Measurements from ENCODE around the gene ZDHHC6.
A peak's percentile ranks its signal among the peaks of the same experiment; 100 is the strongest.
"Not testable (repeated sequence)": the region's sequence is repeated elsewhere in the genome, so short reads cannot be mapped to it uniquely, and the experiment has no call there.

Gene ZDHHC6

GRCh38 chr10:112446855-112447619 lies at the start of gene ZDHHC6, which contains the start of gene VTI1A:
Gene ZDHHC6 (minus strand): TSS chr10:112446914. CDS start chr10:112445436, 1,478 bp downstream.
Gene VTI1A (plus strand): TSS chr10:112447215. CDS start chr10:112447374, 159 bp downstream.
- Mint-ChIP-seq H3K27ac (peak within 1 kb of the TSS; percentile 91), H3K4me3 (peak within 1 kb of the TSS; percentile 85), H3K4me1 (peaks cover 46% of the 10 kb centered on the region), H3K9me3 (no peaks in the 10 kb centered on the region), H3K27me3 (no peaks in the 10 kb centered on the region), H3K36me3 (peaks cover 32% of the 10 kb centered on the region)
- CTCF ChIA-PET = interaction anchor here (1.7 kb wide), 1 partner anchor 10 kb away, joined by 4 read pairs; no protein-coding TSS in a partner anchor
- peak; percentile 89 for DNase-seq

GRCh38 chr10:112492736-112493135 lies 46.0 kb upstream of the ZDHHC6 start:
- no peaks in the 10 kb centered on the region for H3K36me3 Mint-ChIP-seq
- no peak overlapping the region for H3K27ac Mint-ChIP-seq
- H3K9me3 Mint-ChIP-seq = no peaks in the 10 kb centered on the region
- H3K4me1 Mint-ChIP-seq = no peaks in the 10 kb centered on the region
- no peak for DNase-seq
- no peak overlapping the region for H3K4me3 Mint-ChIP-seq
- CTCF ChIA-PET = interaction anchor here (1.5 kb wide), 1 partner anchor 57 kb away, joined by 3 read pairs; no protein-coding TSS in a partner anchor
- H3K27me3 Mint-ChIP-seq = no peaks in the 10 kb centered on the region

- H3K4me3 Mint-ChIP-seq = no peak overlapping the region
- DNase-seq = no peak
- no peaks in the 10 kb centered on the region for H3K27me3 Mint-ChIP-seq
- H3K27ac Mint-ChIP-seq = no peak overlapping the region
- no peaks in the 10 kb centered on the region for H3K36me3 Mint-ChIP-seq
- H3K4me1 Mint-ChIP-seq = no peaks in the 10 kb centered on the region
- no peaks in the 10 kb centered on the region for H3K9me3 Mint-ChIP-seq
- CTCF ChIA-PET = interaction anchor here (1.0 to 1.5 kb wide), 2 partner anchors 19 to 55 kb away, joined by 3 read pairs; no protein-coding TSS in a partner anchor
These were observed 44.4 kb upstream of the ZDHHC6 start for GRCh38 chr10:112491144-112491543.

GRCh38 chr10:112490545-112490944 lies 43.8 kb upstream of the ZDHHC6 start:
- CTCF ChIA-PET = interaction anchor here (1.0 kb wide), 1 partner anchor 19 kb away, joined by 3 read pairs; no protein-coding TSS in a partner anchor
- H3K36me3 Mint-ChIP-seq = no peaks in the 10 kb centered on the region
- DNase-seq = no peak
- no peaks in the 10 kb centered on the region for H3K27me3 Mint-ChIP-seq
- no peaks in the 10 kb centered on the region for H3K9me3 Mint-ChIP-seq
- no peaks in the 10 kb centered on the region for H3K4me1 Mint-ChIP-seq
- no peak overlapping the region for H3K27ac Mint-ChIP-seq
- no peak overlapping the region for H3K4me3 Mint-ChIP-seq

- peaks cover 2% of the 10 kb centered on the region for H3K36me3 Mint-ChIP-seq
- H3K4me3 Mint-ChIP-seq = no peak overlapping the region
- CTCF ChIA-PET = interaction anchor here (0.9 kb wide), 1 partner anchor 16 kb away, joined by 4 read pairs; no protein-coding TSS in a partner anchor
- no peak for DNase-seq
- no peaks in the 10 kb centered on the region for H3K27me3 Mint-ChIP-seq
- H3K27ac Mint-ChIP-seq = no peak overlapping the region
- no peaks in the 10 kb centered on the region for H3K4me1 Mint-ChIP-seq
- no peaks in the 10 kb centered on the region for H3K9me3 Mint-ChIP-seq
These were observed 41.2 kb upstream of the ZDHHC6 start for GRCh38 chr10:112487964-112488363.

- CTCF ChIA-PET = interaction anchor here (0.8 kb wide), 1 partner anchor 12 kb away, joined by 4 read pairs; no protein-coding TSS in a partner anchor
- H3K36me3 Mint-ChIP-seq = peaks cover 2% of the 10 kb centered on the region
These were observed 37.7 kb upstream of the ZDHHC6 start for GRCh38 chr10:112484399-112484798.

GRCh38 chr10:112481602-112482001 lies 34.9 kb upstream of the ZDHHC6 start:
- CTCF ChIA-PET = no interaction called here
- Mint-ChIP-seq H3K27ac (no peak overlapping the region), H3K9me3 (no peaks in the 10 kb centered on the region), H3K4me1 (no peaks in the 10 kb centered on the region), H3K36me3 (peaks cover 2% of the 10 kb centered on the region), H3K4me3 (no peak overlapping the region), H3K27me3 (no peaks in the 10 kb centered on the region)
- no peak for DNase-seq

More at GRCh38 chr10:112484399-112484798, 37.7 kb upstream of the ZDHHC6 start:
- Mint-ChIP-seq H3K27ac (no peak overlapping the region), H3K4me3 (no peak overlapping the region), H3K4me1 (no peaks in the 10 kb centered on the region), H3K9me3 (no peaks in the 10 kb centered on the region), H3K27me3 (no peaks in the 10 kb centered on the region)
- DNase-seq = no peak

GRCh38 chr10:112475575-112476218 lies 29.0 kb upstream of the ZDHHC6 start:
- H3K27ac Mint-ChIP-seq = no peak overlapping the region
- H3K9me3 Mint-ChIP-seq = no peaks in the 10 kb centered on the region
- no peaks in the 10 kb centered on the region for H3K27me3 Mint-ChIP-seq
- H3K36me3 Mint-ChIP-seq = no peaks in the 10 kb centered on the region
- H3K4me1 Mint-ChIP-seq = no peaks in the 10 kb centered on the region
- CTCF ChIA-PET = interaction anchor here (0.8 to 1.3 kb wide), 3 partner anchors 32 to 634 kb away, joined by 3 to 4 read pairs (median 4); no protein-coding TSS in a partner anchor
- DNase-seq = no peak
- no peak overlapping the region for H3K4me3 Mint-ChIP-seq

- H3K4me1 Mint-ChIP-seq = no peaks in the 10 kb centered on the region
- H3K27me3 Mint-ChIP-seq = no peaks in the 10 kb centered on the region
- H3K9me3 Mint-ChIP-seq = no peaks in the 10 kb centered on the region
- no peak overlapping the region for H3K4me3 Mint-ChIP-seq
- H3K27ac Mint-ChIP-seq = no peak overlapping the region
- H3K36me3 Mint-ChIP-seq = peaks cover 3% of the 10 kb centered on the region
- CTCF ChIA-PET = interaction anchor here (0.6 to 2.8 kb wide), 29 partner anchors 8 to 1091 kb away, joined by 3 to 18 read pairs (median 4); no protein-coding TSS in a partner anchor
- no peak for DNase-seq
These were observed 25.3 kb upstream of the ZDHHC6 start for GRCh38 chr10:112471878-112472487.

- CTCF ChIA-PET = interaction anchor here (0.6 kb wide), 1 partner anchor 52 kb away, joined by 4 read pairs; no protein-coding TSS in a partner anchor
- Mint-ChIP-seq H3K4me3 (no peak overlapping the region), H3K27ac (no peak overlapping the region), H3K36me3 (peaks cover 29% of the 10 kb centered on the region), H3K27me3 (no peaks in the 10 kb centered on the region), H3K9me3 (no peaks in the 10 kb centered on the region), H3K4me1 (no peaks in the 10 kb centered on the region)
- no peak for DNase-seq
These were observed 20.9 kb upstream of the ZDHHC6 start for GRCh38 chr10:112467541-112468075.

GRCh38 chr10:112466802-112467201 lies 20.1 kb upstream of the ZDHHC6 start:
- no peak overlapping the region for H3K27ac Mint-ChIP-seq
- CTCF ChIA-PET = no interaction called here
- H3K9me3 Mint-ChIP-seq = no peaks in the 10 kb centered on the region
- no peak overlapping the region for H3K4me3 Mint-ChIP-seq
- H3K36me3 Mint-ChIP-seq = peaks cover 29% of the 10 kb centered on the region
- H3K4me1 Mint-ChIP-seq = no peaks in the 10 kb centered on the region
- no peak for DNase-seq
- no peaks in the 10 kb centered on the region for H3K27me3 Mint-ChIP-seq

GRCh38 chr10:112465299-112465883 lies 18.7 kb upstream of the ZDHHC6 start:
- H3K4me1 Mint-ChIP-seq = no peaks in the 10 kb centered on the region
- no peak overlapping the region for H3K4me3 Mint-ChIP-seq
- no peaks in the 10 kb centered on the region for H3K9me3 Mint-ChIP-seq
- H3K27me3 Mint-ChIP-seq = no peaks in the 10 kb centered on the region
- no peak overlapping the region for H3K27ac Mint-ChIP-seq
- CTCF ChIA-PET = interaction anchor here (1.0 kb wide), 1 partner anchor 9 kb away, joined by 3 read pairs; no protein-coding TSS in a partner anchor
- peaks cover 32% of the 10 kb centered on the region for H3K36me3 Mint-ChIP-seq
- no peak for DNase-seq

GRCh38 chr10:112464074-112464473 lies 17.4 kb upstream of the ZDHHC6 start:
- H3K9me3 Mint-ChIP-seq, H3K4me1 Mint-ChIP-seq, DNase-seq, H3K4me3 Mint-ChIP-seq, H3K27me3 Mint-ChIP-seq: not testable (repeated sequence)
- Mint-ChIP-seq H3K27ac (peak overlapping the region; percentile 43), H3K36me3 (peaks cover 32% of the 10 kb centered on the region)
- CTCF ChIA-PET = interaction anchor here (1.1 to 1.2 kb wide), 2 partner anchors 8 to 18 kb away, joined by 3 to 4 read pairs; no protein-coding TSS in a partner anchor
